ENCODE results near the gene NAT8L.

DNA sequence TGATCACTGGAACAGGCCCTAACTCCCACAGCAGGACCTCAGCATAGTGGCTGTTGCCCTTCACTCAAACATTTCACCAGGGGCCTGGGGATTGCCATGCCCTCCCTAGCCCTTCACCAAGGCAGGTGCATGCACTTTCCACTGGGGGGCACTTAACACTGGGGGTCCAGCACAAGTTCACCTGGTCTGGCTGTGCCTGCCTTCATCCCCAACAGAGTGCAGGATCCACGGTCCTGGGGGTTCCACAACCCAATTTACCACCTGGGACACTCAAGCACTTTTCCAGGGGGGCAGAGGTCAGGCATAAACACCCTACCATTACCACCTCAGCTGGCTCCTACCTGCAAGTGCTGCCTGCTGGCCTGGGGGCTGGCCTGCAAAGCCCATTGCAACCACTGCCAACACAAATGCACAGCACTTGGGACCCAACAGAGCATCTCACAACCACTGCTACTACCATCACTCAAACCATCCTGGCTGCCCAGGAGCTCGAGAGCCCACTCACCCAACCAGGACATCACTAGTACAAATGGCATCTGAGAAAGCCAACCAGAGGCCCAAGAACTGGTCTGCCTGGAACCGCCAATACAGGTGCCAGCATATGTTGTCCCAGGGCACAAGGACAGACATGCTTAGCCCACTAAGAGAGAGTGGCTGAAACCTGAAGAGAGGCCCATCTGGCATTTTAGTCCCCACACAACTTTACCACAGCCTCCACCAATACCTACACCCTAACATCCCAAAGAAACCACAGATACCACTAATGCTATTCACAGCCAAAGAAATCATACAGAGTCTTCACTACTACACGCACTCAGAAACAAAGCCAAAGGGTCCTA, 43.1 kb downstream of the NAT8L start:
- TF ChIP-seq, protein P1, sequence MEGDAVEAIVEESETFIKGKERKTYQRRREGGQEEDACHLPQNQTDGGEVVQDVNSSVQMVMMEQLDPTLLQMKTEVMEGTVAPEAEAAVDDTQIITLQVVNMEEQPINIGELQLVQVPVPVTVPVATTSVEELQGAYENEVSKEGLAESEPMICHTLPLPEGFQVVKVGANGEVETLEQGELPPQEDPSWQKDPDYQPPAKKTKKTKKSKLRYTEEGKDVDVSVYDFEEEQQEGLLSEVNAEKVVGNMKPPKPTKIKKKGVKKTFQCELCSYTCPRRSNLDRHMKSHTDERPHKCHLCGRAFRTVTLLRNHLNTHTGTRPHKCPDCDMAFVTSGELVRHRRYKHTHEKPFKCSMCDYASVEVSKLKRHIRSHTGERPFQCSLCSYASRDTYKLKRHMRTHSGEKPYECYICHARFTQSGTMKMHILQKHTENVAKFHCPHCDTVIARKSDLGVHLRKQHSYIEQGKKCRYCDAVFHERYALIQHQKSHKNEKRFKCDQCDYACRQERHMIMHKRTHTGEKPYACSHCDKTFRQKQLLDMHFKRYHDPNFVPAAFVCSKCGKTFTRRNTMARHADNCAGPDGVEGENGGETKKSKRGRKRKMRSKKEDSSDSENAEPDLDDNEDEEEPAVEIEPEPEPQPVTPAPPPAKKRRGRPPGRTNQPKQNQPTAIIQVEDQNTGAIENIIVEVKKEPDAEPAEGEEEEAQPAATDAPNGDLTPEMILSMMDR (IDR thresholded peaks at IDR 0.05; ENCODE audit: insufficient read depth, low read depth, low read length): no peak
- TF ChIP-seq EZH2 (IDR thresholded peaks at IDR 0.05; ENCODE audit: insufficient read depth, low read length): no peak

All from astrocyte (in vitro differentiated cells and primary cell).